CD4-positive, alpha-beta T cell (primary cell): ENCODE data around the gene MRPS12. TPM values are rescaled to one million over a fixed set of nuclear protein-coding genes. Genes with fewer than 3 reads are reported as not detected.
"Not testable (repeated sequence)": the region's sequence is repeated elsewhere in the genome, so short reads cannot be mapped to it uniquely, and the experiment has no call there.

ENCODE experiments used
- ATAC-seq: fragments of 200-7000 bp; cut with Tn5 transposase; one replicate; pipeline ENCODE4 v1.10.0; 2022; ENCODE audit warnings: mild to moderate bottlenecking; ENCODE audit not compliant: poor library complexity
- CTCF ChIA-PET: fragments of 350-600 bp; sonication (Branson Sonifier 250); formaldehyde crosslinking; loops from one replicate; lab custom pipeline; 2021; ENCODE audit warnings: antibody characterized with exemption, inconsistent platforms; lab: Charles Lee
- POLR2A ChIA-PET: fragments of 350-600 bp; sonication (Branson Sonifier 250); formaldehyde crosslinking; loops from one replicate; lab custom pipeline; 2021; ENCODE audit warnings: antibody characterized with exemption, inconsistent platforms; lab: Charles Lee
- DNase-seq, 14 experiments: peaks; one replicate each; pipeline ENCODE4 v3.0.0-alpha.2; 2013 to 2020; ENCODE audit warnings: mixed read lengths in 2 of 14
- H3K27ac ChIP-seq, 2 donors: one replicate each; pipeline versions ENCODE4 v1.5.1 to v1.7.0; 2013; ENCODE audit warnings: low read length in 2 of 2, low read depth in 1 of 2, mild to moderate bottlenecking in 1 of 2
- H3K27me3 ChIP-seq, 2 experiments: 1 replicate in 1 of 2; 2 replicates in 1 of 2; pipeline versions ENCODE4 v1.6.1 to v1.7.0; 2013; ENCODE audit warnings: low read length in 2 of 2, control low read depth in 1 of 2, mild to moderate bottlenecking in 1 of 2, moderate library complexity in 1 of 2; ENCODE audit not compliant: insufficient read depth in 2 of 2, control insufficient read depth in 1 of 2
- H3K36me3 ChIP-seq: one replicate; pipeline ENCODE4 v1.6.1; 2013; ENCODE audit warnings: low read length, control low read depth; ENCODE audit not compliant: insufficient read depth
- H3K4me1 ChIP-seq: one replicate; pipeline ENCODE4 v1.6.1; 2013; ENCODE audit warnings: low read length, control low read depth; ENCODE audit not compliant: insufficient read depth
- H3K4me3 ChIP-seq: one replicate; pipeline ENCODE4 v1.5.1; 2013; ENCODE audit warnings: mild to moderate bottlenecking, low read length, moderate library complexity
- H3K9me3 ChIP-seq, 2 experiments: 1 replicate in 1 of 2; 2 replicates in 1 of 2; pipeline versions ENCODE4 v1.6.1 to v1.7.0; 2013; ENCODE audit warnings: low read length in 2 of 2, mild to moderate bottlenecking in 2 of 2, control low read depth in 1 of 2, moderate library complexity in 1 of 2; ENCODE audit not compliant: control insufficient read depth in 1 of 2, insufficient read depth in 1 of 2
- H3K27ac Mint-ChIP-seq: one replicate; pipeline ENCODE4 v1.8.0; 2020; ENCODE audit warnings: mixed read lengths
- H3K27me3 Mint-ChIP-seq: one replicate; pipeline ENCODE4 v1.8.0; 2021; ENCODE audit warnings: mixed read lengths
- H3K36me3 Mint-ChIP-seq: one replicate; pipeline ENCODE4 v1.8.0; 2021; ENCODE audit warnings: low read depth, mixed read lengths
- H3K4me1 Mint-ChIP-seq: one replicate; pipeline ENCODE4 v1.8.0; 2021; ENCODE audit warnings: low read depth, mixed read lengths
- H3K4me3 Mint-ChIP-seq: one replicate; pipeline ENCODE4 v1.8.0; 2020; ENCODE audit warnings: mild to moderate bottlenecking, mixed read lengths
- H3K9me3 Mint-ChIP-seq: one replicate; pipeline ENCODE4 v1.8.0; 2020; ENCODE audit warnings: mixed read lengths
- intact Hi-C, 2 experiments: fragments of 100-400 bp; cut with DNase I in 1 of 2; cut with micrococcal nuclease in 1 of 2; formaldehyde crosslinking; loops; one replicate each; pipeline versions ENCODE4 v1.15.1 to v1.9.0; 2023 to 2025; cut with DNase I, micrococcal nuclease
- total RNA-seq, 174 experiments: library from RNA in 2 of 174; stranded (reverse) in 2 of 174; gene quantifications; one replicate each; pipeline ENCODE4 v1.2.3 and lab custom pipeline; 2021 to 2026
- TF ChIP-seq, protein P1 (sequence below): fragments of 200-600 bp; IDR thresholded peaks from one replicate; pipeline ENCODE4 v1.8.0; 2022; ENCODE audit warnings: antibody characterized with exemption, mild to moderate bottlenecking

Gene MRPS12
- total RNA-seq, 2 experiments from 2014 or later, result 13.7 to 15.4 TPM

DNA sequence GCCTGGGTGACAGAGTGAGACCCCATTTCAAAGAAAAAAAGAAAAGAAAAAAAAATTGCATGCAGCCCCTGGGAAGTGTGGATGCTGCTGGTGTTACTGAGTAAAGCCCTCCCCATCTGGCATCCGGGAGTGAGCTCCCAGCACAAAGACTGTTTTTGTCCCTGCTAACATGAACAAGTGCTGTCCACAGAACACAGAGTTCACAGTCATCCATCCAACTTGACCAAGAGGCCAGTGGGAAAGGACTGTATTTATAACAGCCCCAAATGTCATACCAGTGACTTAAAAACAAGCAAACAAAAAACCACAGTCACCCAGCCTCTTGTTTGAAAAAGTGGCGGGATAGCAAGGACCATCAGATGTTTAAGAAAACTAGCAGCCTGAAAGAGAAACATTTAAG lies 34.0 kb downstream of the MRPS12 start:
- no peak overlapping the region for H3K27ac Mint-ChIP-seq

DNA sequence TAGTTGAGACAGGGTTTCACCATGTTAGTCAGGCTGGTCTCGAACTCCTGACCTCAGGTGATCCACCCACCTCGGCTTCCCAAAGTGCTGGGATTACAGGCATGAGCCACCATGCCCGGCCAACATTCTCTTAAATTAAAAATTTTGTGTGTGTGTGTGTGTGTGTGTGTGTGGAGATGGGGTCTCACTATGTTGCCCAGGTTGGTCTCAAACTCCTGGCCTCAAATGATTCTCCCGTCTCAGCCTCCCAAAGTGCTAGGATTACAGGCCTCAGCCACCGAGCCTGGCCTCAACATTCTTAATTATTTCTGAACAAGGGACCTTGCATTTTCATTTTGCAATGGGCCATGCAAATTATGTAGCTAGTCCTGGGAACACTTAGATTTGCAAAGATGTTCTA lies 35.4 kb downstream of the MRPS12 start:
- peaks cover 14% of the 10 kb centered on the region for H3K27me3 Mint-ChIP-seq
- H3K4me1 ChIP-seq, ATAC-seq, H3K9me3 ChIP-seq, H3K36me3 Mint-ChIP-seq, DNase-seq, H3K36me3 ChIP-seq, POLR2A ChIA-PET, CTCF ChIA-PET, H3K9me3 Mint-ChIP-seq, H3K4me3 ChIP-seq, H3K27ac ChIP-seq, H3K27me3 ChIP-seq, H3K4me3 Mint-ChIP-seq, H3K27ac Mint-ChIP-seq, H3K4me1 Mint-ChIP-seq: not testable (repeated sequence)
- intact Hi-C loops, result loop anchor here in 1 of 2 experiments (10.0 kb wide), 1 partner anchor 219 kb away; no protein-coding TSS in a partner anchor

More for the DNA sequence above, 34.0 kb downstream of the MRPS12 start:
- no peaks in the 10 kb centered on the region for H3K9me3 Mint-ChIP-seq
- CTCF ChIA-PET, result no interaction called here
- peaks cover 14% of the 10 kb centered on the region for H3K27me3 Mint-ChIP-seq
- H3K36me3 Mint-ChIP-seq, result no peaks in the 10 kb centered on the region
- Histone ChIP-seq H3K4me1 (peaks cover 7% of the 10 kb centered on the region), H3K27ac (no peak overlapping the region), H3K9me3 (no peaks in the 10 kb centered on the region), H3K4me3 (no peak overlapping the region), H3K36me3 (no peaks in the 10 kb centered on the region), H3K27me3 (no peaks in the 10 kb centered on the region)
- H3K4me1 Mint-ChIP-seq, result peaks cover 4% of the 10 kb centered on the region
- TF ChIP-seq, protein P1, sequence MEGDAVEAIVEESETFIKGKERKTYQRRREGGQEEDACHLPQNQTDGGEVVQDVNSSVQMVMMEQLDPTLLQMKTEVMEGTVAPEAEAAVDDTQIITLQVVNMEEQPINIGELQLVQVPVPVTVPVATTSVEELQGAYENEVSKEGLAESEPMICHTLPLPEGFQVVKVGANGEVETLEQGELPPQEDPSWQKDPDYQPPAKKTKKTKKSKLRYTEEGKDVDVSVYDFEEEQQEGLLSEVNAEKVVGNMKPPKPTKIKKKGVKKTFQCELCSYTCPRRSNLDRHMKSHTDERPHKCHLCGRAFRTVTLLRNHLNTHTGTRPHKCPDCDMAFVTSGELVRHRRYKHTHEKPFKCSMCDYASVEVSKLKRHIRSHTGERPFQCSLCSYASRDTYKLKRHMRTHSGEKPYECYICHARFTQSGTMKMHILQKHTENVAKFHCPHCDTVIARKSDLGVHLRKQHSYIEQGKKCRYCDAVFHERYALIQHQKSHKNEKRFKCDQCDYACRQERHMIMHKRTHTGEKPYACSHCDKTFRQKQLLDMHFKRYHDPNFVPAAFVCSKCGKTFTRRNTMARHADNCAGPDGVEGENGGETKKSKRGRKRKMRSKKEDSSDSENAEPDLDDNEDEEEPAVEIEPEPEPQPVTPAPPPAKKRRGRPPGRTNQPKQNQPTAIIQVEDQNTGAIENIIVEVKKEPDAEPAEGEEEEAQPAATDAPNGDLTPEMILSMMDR, result no peak
- intact Hi-C loops, result loop anchor here in 1 of 2 experiments (10.0 kb wide), 1 partner anchor 220 kb away; no protein-coding TSS in a partner anchor
- ATAC-seq, result no peak
- DNase-seq, result no peak
- H3K4me3 Mint-ChIP-seq, result no peak overlapping the region
- POLR2A ChIA-PET, result no interaction called here

DNA sequence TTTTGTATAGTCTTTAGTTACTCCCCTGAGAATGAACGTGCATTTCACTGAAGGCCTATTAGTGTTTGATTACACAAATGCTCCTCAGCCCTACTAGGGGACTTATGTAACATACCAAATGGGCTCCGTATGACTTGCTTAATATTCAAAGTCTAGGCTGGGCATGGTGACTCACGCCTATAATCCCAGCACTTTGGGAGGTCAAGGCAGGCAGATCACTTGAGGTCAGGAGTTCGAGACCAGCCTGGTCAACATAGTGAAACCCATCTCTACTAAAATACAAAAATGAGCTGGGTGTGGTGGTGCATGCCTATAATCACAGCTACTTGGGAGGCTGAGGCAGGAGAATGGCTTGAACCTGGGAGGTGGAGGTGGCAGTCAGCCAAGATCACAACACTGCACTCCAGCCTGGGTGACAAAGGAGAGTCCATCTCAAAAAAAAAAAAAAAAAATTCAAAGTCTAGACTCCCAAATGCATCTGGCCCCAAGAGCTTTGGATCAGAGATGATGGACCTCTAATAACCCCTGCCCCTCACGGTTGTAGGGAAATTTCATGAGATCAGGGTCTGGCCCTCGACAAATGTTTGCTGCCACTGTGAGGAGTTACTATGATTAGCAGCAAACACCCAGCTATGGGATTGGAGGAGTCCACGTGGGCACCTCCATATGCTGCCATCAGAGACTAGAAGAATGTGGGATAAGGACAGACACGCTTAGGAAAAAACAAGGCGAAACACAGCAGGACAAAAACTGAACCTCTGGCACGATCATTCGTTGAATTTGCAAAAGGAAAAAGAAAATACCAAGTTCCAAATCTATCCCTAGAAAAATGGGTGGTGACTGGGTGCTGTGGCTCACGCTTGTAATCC lies 40.2 kb downstream of the MRPS12 start:
- peaks cover 0 to 4% of the 10 kb centered on the region in 2 experiments for H3K9me3 ChIP-seq
- H3K4me1 ChIP-seq, result peaks cover 7% of the 10 kb centered on the region
- POLR2A ChIA-PET, result no interaction called here
- Mint-ChIP-seq H3K9me3 (no peaks in the 10 kb centered on the region), H3K27me3 (peaks cover 18% of the 10 kb centered on the region), H3K27ac (no peak overlapping the region), H3K4me3 (no peak overlapping the region), H3K4me1 (peaks cover 2% of the 10 kb centered on the region), H3K36me3 (no peaks in the 10 kb centered on the region)
- peaks cover 7 to 14% of the 10 kb centered on the region in 2 experiments for H3K27me3 ChIP-seq
- DNase-seq, result no peak
- CTCF ChIA-PET, result interaction anchor here (0.7 kb wide), 2 partner anchors 820 to 1171 kb away, joined by 3 read pairs; no protein-coding TSS in a partner anchor
- no peak for ATAC-seq
- TF ChIP-seq, protein P1, result no peak
- no peak overlapping the region for H3K4me3 ChIP-seq
- H3K36me3 ChIP-seq, result no peaks in the 10 kb centered on the region
- no peak overlapping the region for H3K27ac ChIP-seq
- intact Hi-C loops, result no loop called here
